ENCODE measurements around the gene LBX2.

The LBX2 gene

DNA sequence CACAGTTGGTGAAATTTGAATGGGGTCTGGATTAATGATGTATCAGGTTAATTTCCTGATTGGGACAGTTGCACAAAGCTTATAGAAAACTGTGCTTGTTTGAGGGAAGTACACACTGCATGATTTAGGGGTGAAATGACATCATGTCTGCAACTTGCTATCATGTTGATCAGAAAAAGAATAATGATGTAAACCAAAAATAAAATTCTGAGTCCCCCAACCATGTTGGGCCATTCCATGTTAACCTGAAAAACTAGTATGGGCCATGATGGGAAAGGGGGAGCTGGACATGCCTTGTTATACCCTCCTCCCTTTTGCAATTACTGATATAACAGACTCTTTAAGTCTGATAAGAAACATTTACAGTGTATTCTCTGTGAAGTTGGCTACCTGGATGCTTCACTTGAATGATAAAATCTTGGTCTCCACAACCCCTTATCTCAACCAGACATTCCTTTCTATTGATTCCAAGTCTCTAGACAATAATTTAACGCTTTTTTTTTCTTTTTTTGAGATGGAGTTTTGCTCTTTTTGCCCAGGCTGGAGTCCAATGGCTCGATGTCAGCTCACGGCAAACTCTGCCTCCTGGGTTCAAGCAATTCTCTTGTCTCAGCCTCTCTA lies 48.7 kb downstream of the LBX2 start:
- no peak for DNase-seq

DNA sequence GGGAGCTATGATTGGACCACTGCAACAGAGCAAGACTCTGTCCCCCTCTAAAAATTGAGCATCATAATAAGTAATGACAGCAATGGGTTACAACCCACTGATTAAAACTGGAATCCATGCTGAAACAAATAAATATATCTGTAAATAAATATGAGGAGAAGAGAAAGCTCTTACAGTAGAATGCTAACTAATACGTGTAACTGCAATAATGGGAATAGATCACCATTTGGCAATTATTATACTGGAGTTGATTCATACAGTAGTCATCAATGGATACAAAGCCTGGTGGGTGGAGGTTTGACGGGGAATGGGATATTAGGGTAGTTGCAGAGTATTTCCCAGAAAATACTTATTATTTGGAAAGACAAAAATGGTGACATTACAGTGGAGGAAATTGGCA lies 50.6 kb downstream of the LBX2 start:
- no peak for DNase-seq
